Measurements from ENCODE around the gene ADGRV1. TPM values are rescaled to one million over a fixed set of nuclear protein-coding genes. Genes with fewer than 3 reads are reported as not detected.
"Not testable (repeated sequence)": the region's sequence is repeated elsewhere in the genome, so short reads cannot be mapped to it uniquely, and the experiment has no call there.

The ADGRV1 gene
- total RNA-seq, 4 donors from 2014 or later, result 129 to 158 (median 145) TPM

DNA sequence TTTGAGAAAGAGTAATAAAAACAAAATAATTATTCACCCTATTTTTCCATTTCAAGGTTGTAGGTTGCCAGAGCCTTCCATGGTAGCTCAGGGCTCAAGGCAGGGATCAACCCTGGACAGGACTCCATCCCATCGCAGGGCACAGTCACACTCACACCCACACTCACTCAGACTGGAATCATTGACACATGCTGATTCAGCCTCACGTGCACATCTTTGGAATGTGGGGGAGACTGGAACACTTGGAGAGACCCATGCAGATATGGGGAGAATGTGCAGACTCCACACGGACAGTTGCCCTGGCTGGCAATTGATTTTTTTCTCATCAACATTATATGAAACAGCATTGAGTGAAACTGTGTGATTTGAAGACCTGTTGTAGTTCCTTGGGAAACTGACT, 234.1 kb downstream of the ADGRV1 start:
- Histone ChIP-seq H3K4me1 (no peaks in the 10 kb centered on the region), H3K4me3 (replicated peaks in 1 of 3) (no peak overlapping the region), H3K9me3 (no peaks in the 10 kb centered on the region), H3K36me3 (peaks cover 0 to 3% of the 10 kb centered on the region in 2 donors), H3K27ac (no peak overlapping the region), H3K27me3 (no peaks in the 10 kb centered on the region)
- WGBS, 2 donors, result 79 to 85% methylated on average over 3 of the region's 3 CpGs
- no peak for DNase-seq
- TF ChIP-seq, protein P1, sequence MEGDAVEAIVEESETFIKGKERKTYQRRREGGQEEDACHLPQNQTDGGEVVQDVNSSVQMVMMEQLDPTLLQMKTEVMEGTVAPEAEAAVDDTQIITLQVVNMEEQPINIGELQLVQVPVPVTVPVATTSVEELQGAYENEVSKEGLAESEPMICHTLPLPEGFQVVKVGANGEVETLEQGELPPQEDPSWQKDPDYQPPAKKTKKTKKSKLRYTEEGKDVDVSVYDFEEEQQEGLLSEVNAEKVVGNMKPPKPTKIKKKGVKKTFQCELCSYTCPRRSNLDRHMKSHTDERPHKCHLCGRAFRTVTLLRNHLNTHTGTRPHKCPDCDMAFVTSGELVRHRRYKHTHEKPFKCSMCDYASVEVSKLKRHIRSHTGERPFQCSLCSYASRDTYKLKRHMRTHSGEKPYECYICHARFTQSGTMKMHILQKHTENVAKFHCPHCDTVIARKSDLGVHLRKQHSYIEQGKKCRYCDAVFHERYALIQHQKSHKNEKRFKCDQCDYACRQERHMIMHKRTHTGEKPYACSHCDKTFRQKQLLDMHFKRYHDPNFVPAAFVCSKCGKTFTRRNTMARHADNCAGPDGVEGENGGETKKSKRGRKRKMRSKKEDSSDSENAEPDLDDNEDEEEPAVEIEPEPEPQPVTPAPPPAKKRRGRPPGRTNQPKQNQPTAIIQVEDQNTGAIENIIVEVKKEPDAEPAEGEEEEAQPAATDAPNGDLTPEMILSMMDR (IDR thresholded peaks at IDR 0.05), result no peak
- TF ChIP-seq POLR2A (IDR thresholded peaks at IDR 0.05), result no peak
- intact Hi-C loops (cut with DNase I), result no loop called here

DNA sequence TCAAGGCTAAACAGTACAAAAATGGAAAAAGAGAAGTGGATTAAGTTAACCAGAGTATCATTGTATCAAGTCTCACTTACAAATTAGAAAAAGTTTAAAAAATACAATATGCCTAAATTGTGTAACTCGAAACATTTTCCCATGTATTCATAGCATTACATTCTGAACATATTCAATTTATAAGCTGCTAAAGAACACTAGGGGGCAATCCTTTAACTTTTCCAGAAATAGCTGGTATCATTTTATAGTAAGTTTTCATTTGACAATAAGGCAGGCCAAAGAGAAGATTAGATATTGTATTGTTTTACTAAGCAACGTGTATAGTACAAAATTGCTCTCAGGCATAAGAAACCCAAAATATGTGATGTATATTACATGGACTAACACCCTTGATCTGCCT, 234.6 kb downstream of the ADGRV1 start:
- intact Hi-C loops (cut with DNase I), result no loop called here
- WGBS, 2 donors, result 74 to 89% methylated on average over 2 of the region's 2 CpGs

DNA sequence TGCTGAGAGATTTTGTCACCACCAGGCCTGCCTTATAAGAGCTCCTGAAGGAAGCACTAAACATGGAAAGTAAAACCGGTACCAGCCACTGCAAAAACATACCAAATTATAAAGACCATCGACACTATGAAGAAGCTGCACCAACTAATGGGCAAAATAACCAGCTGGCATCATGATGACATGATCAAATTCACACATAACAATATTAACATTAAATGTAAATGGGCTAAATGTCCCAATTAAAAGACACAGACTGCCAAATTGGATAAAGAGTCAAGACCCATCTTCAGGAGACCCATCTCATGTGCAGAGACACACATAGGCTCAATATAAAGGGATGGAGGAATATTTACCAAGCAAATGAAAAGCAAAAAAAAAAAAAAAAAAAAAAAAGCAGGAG, 238.3 kb downstream of the ADGRV1 start:
- 88 to 97% methylated on average over 2 of the region's 2 CpGs for WGBS, 2 donors
- intact Hi-C loops (cut with DNase I); DNase-seq; H3K27me3 ChIP-seq; H3K36me3 ChIP-seq; H3K4me1 ChIP-seq; H3K4me3 ChIP-seq (replicated peaks in 1 of 3); H3K9me3 ChIP-seq; H3K27ac ChIP-seq: not testable (repeated sequence)

More for the DNA sequence above, 234.6 kb downstream of the ADGRV1 start:
- no peaks in the 10 kb centered on the region for H3K9me3 ChIP-seq
- peaks cover 0 to 3% of the 10 kb centered on the region in 2 donors for H3K36me3 ChIP-seq
- H3K4me3 ChIP-seq (replicated peaks in 1 of 3), result no peak overlapping the region
- H3K27ac ChIP-seq, result no peak overlapping the region
- no peaks in the 10 kb centered on the region for H3K4me1 ChIP-seq
- TF ChIP-seq, protein P1 (IDR thresholded peaks at IDR 0.05), result no peak
- no peak for TF ChIP-seq POLR2A (IDR thresholded peaks at IDR 0.05)
- DNase-seq, result no peak
- no peaks in the 10 kb centered on the region for H3K27me3 ChIP-seq

DNA sequence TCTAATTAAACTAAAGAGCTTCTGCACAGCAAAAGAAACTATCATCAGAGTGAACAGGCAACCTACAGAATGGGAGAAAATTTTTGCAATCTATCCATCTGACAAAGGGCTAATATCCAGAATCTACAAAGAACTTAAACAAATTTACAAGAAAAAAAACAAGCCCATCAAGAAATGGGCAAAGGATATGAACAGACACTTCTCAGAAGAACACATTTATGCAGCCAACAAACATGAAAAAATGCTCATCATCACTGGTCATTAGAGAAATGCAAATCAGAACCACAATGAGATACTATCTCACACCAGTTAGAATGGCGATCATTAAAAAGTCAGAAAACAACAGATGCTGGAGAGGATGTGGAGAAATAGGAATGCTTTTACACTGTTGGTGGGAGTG, 241.5 kb downstream of the ADGRV1 start:
- H3K27ac ChIP-seq; H3K4me1 ChIP-seq; intact Hi-C loops (cut with DNase I); DNase-seq; H3K27me3 ChIP-seq; H3K9me3 ChIP-seq; H3K36me3 ChIP-seq; H3K4me3 ChIP-seq (replicated peaks in 1 of 3): not testable (repeated sequence)
- WGBS, 2 donors, result 97 to 100% methylated on average over 1 of the region's 1 CpG

DNA sequence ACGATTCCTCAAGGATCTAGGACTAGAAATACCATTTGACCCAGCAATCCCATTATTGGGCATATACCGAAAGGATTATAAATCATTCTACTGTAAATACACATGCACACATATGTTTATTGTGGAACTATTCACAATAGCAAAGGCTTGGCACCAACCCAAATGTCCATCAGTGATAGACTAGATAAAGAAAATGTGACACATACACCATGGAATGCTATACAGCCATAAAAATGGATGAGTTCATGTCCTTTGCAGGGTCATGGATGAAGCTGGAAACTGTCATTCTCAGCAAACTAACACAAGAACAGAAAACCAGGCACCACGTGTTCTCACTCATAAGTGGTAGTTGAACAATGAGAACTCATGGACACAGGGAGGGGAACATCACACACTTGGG, 241.9 kb downstream of the ADGRV1 start:
- intact Hi-C loops (cut with DNase I); H3K4me3 ChIP-seq (replicated peaks in 1 of 3); H3K27ac ChIP-seq; H3K27me3 ChIP-seq; H3K4me1 ChIP-seq; DNase-seq; H3K36me3 ChIP-seq; H3K9me3 ChIP-seq: not testable (repeated sequence)
- WGBS, 2 donors, result 90 to 94% methylated on average over 3 of the region's 3 CpGs

DNA sequence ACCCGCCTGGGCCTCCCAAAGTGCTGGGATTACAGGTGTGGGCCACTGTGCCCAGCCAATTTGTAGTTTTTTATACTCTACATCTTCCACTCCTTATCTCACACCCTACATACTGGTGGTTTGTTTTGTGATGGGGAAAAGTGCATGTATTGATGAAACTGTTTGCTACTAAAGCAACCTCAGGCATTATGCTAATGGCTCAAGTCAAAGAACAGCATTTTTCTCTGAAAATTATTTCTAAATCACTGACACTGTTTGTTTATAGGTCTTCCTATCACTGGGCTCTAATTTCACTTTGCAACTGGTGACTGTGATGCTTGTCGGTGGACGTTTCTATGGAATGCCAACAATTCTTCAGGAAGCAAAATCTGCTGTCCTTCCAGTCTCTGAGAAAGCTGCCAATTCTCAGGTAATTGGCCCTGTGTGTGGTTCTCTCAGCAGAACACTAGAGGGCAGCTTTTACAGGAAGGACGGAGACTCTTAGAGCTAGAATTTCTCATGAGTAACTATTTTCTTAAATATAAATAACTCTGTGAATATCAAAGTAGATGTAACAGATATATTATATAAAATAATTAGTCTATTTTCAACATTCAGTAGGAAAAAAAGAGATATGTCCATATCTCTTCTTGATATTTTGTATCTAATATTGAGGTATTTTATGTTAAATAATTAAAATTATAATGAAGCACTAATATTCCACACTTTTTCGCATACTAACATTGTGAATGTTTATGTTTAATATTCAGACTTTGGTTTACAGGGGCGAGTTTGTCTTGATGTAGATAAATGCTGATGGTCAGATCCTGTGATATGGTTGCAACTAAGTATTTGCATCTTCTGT, 244.1 kb downstream of the ADGRV1 start:
- intact Hi-C loops (cut with DNase I), result no loop called here
- peaks cover 6 to 10% of the 10 kb centered on the region in 2 donors for H3K4me1 ChIP-seq
- no peaks in the 10 kb centered on the region for H3K36me3 ChIP-seq

More for the DNA sequence above, 244.1 kb downstream of the ADGRV1 start:
- Histone ChIP-seq H3K27me3 (no peaks in the 10 kb centered on the region), H3K9me3 (no peaks in the 10 kb centered on the region), H3K27ac (peak overlapping the region; percentile 44 to 61 (median 50)), H3K4me3 (replicated peaks in 1 of 3) (no peak overlapping the region)
- TF ChIP-seq POLR2A (IDR thresholded peaks at IDR 0.05), result no peak
- TF ChIP-seq, protein P1 (IDR thresholded peaks at IDR 0.05), result peak in 5 of 6 experiments; percentile 66 to 80 (median 73)
- peak; percentile 46 to 63 for DNase-seq
- 37 to 39% methylated on average over 6 of the region's 6 CpGs for WGBS, 2 donors

All from thyroid gland (tissue), 4 donors.